IMR-90 (cell line): ENCODE measurements around the gene HMX3. TPM values are rescaled to one million over a fixed set of nuclear protein-coding genes. Genes with fewer than 3 reads are reported as not detected.

ENCODE experiments used
- ATAC-seq: fragments of 200-7000 bp; cut with Tn5 transposase; 2 replicates; pipeline ENCODE4 v1.9.1; 2020; ENCODE audit warnings: low read depth, mild to moderate bottlenecking, moderate library complexity
- BruUV-seq: library from RNA; stranded (reverse); fragments of 400-500 nt; replicated peaks from 2 replicates; lab custom pipeline; 2021; lab: Mats Ljungman, UMichigan
- CTCF ChIA-PET: fragments of 300-600 bp; formaldehyde crosslinking; extraction: SDS; loops from one replicate; lab custom pipeline; 2021; ENCODE audit warnings: antibody characterized with exemption; lab: Yijun Ruan, JAX
- POLR2A ChIA-PET: fragments of 300-600 bp; sonication (Branson Sonifier 250); formaldehyde crosslinking; loops from one replicate; lab custom pipeline; 2022; ENCODE audit warnings: antibody characterized with exemption; ENCODE audit not compliant: unreplicated experiment; lab: Charles Lee
- DNase-seq: peaks from one replicate; pipeline ENCODE4 v3.0.0; 2013
- H2AFZ ChIP-seq: replicated peaks from 2 replicates; pipeline ENCODE3; 2013; ENCODE audit warnings: low read length, mild to moderate bottlenecking; ENCODE audit not compliant: poor library complexity
- H2AK5ac ChIP-seq: 2 replicates; pipeline ENCODE4 v1.6.1; 2013; ENCODE audit warnings: low read depth, low read length, inconsistent platforms
- H2AK9ac ChIP-seq: replicated peaks from 2 replicates; pipeline ENCODE3; 2013; ENCODE audit warnings: mild to moderate bottlenecking, low read depth, low read length, moderate library complexity; ENCODE audit not compliant: poor library complexity
- H2BK120ac ChIP-seq: 2 replicates; pipeline ENCODE4 v1.6.1; 2013; ENCODE audit warnings: low read depth, low read length, inconsistent platforms
- H2BK15ac ChIP-seq: 3 replicates; pipeline ENCODE4 v1.6.1; 2013; ENCODE audit warnings: low read depth, low read length, inconsistent platforms
- H2BK20ac ChIP-seq: 2 replicates; pipeline ENCODE4 v1.6.1; 2013; ENCODE audit warnings: low read depth, mild to moderate bottlenecking, inconsistent platforms, low read length, moderate library complexity
- H2BK5ac ChIP-seq: 2 replicates; pipeline ENCODE4 v1.6.1; 2013; ENCODE audit warnings: mild to moderate bottlenecking, low read depth, low read length, inconsistent platforms; ENCODE audit not compliant: poor library complexity, severe bottlenecking
- H3K14ac ChIP-seq: replicated peaks from 2 replicates; pipeline ENCODE4 v1.6.1; 2013; ENCODE audit warnings: low read depth, low read length, inconsistent platforms
- H3K18ac ChIP-seq: 2 replicates; pipeline ENCODE4 v1.6.1; 2013; ENCODE audit warnings: low read depth, low read length, control low read depth
- H3K23ac ChIP-seq: 2 replicates; pipeline ENCODE4 v1.6.1; 2013; ENCODE audit warnings: low read depth, low read length, inconsistent platforms
- H3K27ac ChIP-seq: 2 replicates; pipeline ENCODE4 v1.5.1; 2013; ENCODE audit warnings: mild to moderate bottlenecking, control low read depth, low read length; ENCODE audit not compliant: insufficient read depth
- H3K27me3 ChIP-seq: 2 replicates; pipeline ENCODE4 v1.6.1; 2013; ENCODE audit warnings: low read length; ENCODE audit not compliant: control insufficient read depth, insufficient read depth
- H3K36me3 ChIP-seq: 2 replicates; pipeline ENCODE4 v1.6.1; 2013; ENCODE audit warnings: low read length, mixed read lengths; ENCODE audit not compliant: control insufficient read depth, insufficient read depth
- H3K4ac ChIP-seq: 2 replicates; pipeline ENCODE4 v1.6.1; 2013; ENCODE audit warnings: low read depth, low read length, inconsistent platforms
- H3K4me1 ChIP-seq: 2 replicates; pipeline ENCODE4 v1.6.1; 2013; ENCODE audit warnings: low read length, mixed read lengths; ENCODE audit not compliant: control insufficient read depth, insufficient read depth
- H3K4me2 ChIP-seq: 2 replicates; pipeline ENCODE4 v1.6.1; 2013; ENCODE audit warnings: low read depth, mild to moderate bottlenecking, control low read depth, low read length, moderate library complexity
- H3K4me3 ChIP-seq: 2 replicates; pipeline ENCODE4 v1.5.1; 2013; ENCODE audit warnings: low read depth, mild to moderate bottlenecking, control low read depth, low read length, moderate library complexity; ENCODE audit not compliant: insufficient read depth
- H3K56ac ChIP-seq: 2 replicates; pipeline ENCODE4 v1.6.1; 2013; ENCODE audit warnings: low read length, inconsistent platforms; ENCODE audit not compliant: insufficient read depth; ENCODE audit errors: extremely low read depth
- H3K79me1 ChIP-seq, 2 experiments: 2 replicates each; pipeline ENCODE4 v1.6.1; 2013; ENCODE audit warnings: low read length in 2 of 2, inconsistent platforms in 1 of 2, low read depth in 1 of 2
- H3K9ac ChIP-seq: 2 replicates; pipeline ENCODE4 v1.6.1; 2013; ENCODE audit warnings: low read depth, low read length, control low read depth
- H3K9me1 ChIP-seq: 2 replicates; pipeline ENCODE4 v1.6.1; 2013; ENCODE audit warnings: low read length, inconsistent platforms; ENCODE audit not compliant: insufficient read depth
- H3K9me3 ChIP-seq: 2 replicates; pipeline ENCODE4 v1.6.1; 2013; ENCODE audit warnings: low read length; ENCODE audit not compliant: control insufficient read depth, insufficient read depth
- H4K20me1 ChIP-seq: 2 replicates; pipeline ENCODE4 v1.6.1; 2013; ENCODE audit warnings: low read length, inconsistent platforms; ENCODE audit not compliant: insufficient read depth
- H4K5ac ChIP-seq: 2 replicates; pipeline ENCODE4 v1.6.1; 2013; ENCODE audit warnings: mild to moderate bottlenecking, low read depth, low read length, control low read depth
- H4K8ac ChIP-seq, 2 experiments: 2 replicates each; pipeline ENCODE4 v1.6.1; 2013; ENCODE audit warnings: low read depth in 2 of 2, low read length in 2 of 2, control low read depth in 1 of 2, inconsistent platforms in 1 of 2
- H4K91ac ChIP-seq: 2 replicates; pipeline ENCODE4 v1.6.1; 2013; ENCODE audit warnings: low read depth, low read length, inconsistent platforms; ENCODE audit not compliant: insufficient read depth
- BHLHE40 ChIP-seq: fragments of 150-350 bp; IDR thresholded peaks from 2 replicates; pipeline ENCODE4 v1.6.1; 2016; ENCODE audit warnings: mild to moderate bottlenecking, low read depth, low read length
- CTCF ChIP-seq: conservative IDR thresholded peaks from 2 replicates; pipeline ENCODE4 v1.5.1; 2012; ENCODE audit warnings: mild to moderate bottlenecking, low read depth, low read length, improper control_type of control experiment
- FOS ChIP-seq: fragments of 150-350 bp; IDR thresholded peaks from 2 replicates; pipeline ENCODE4 v1.6.1; 2016; ENCODE audit warnings: low read depth, low read length
- MAFK ChIP-seq: IDR thresholded peaks from 2 replicates; pipeline ENCODE4 v1.6.1; 2012; ENCODE audit warnings: low read depth, low read length, improper control_type of control experiment
- MAZ ChIP-seq: IDR thresholded peaks from 2 replicates; pipeline ENCODE4 v1.6.1; 2012; ENCODE audit warnings: low read depth, mild to moderate bottlenecking, low read length, improper control_type of control experiment, moderate library complexity, borderline replicate concordance
- MXI1 ChIP-seq: IDR thresholded peaks from 2 replicates; pipeline ENCODE4 v1.6.1; 2012; ENCODE audit warnings: low read depth, mild to moderate bottlenecking, low read length, moderate library complexity, borderline replicate concordance
- NFE2L2 ChIP-seq: fragments of 150-350 bp; IDR thresholded peaks from 2 replicates; pipeline ENCODE4 v1.6.1; 2016; ENCODE audit warnings: low read depth, mild to moderate bottlenecking, low read length
- SMC3 ChIP-seq: fragments of 150-350 bp; IDR thresholded peaks from 2 replicates; pipeline ENCODE4 v1.6.1; 2016; ENCODE audit warnings: low read depth, mild to moderate bottlenecking, antibody characterized with exemption, low read length, moderate library complexity
- WGBS, 2 experiments: methylation state at CpG; one replicate each; pipeline versions ENCODE4 v1.1.5 to v1.1.7; 2013; ENCODE audit warnings: missing lambda C conversion rate in 2 of 2; ENCODE audit not compliant: insufficient read length in 1 of 2; ENCODE audit errors: extremely low coverage in 2 of 2; 5-methylcytosine and 5-hydroxymethylcytosine counted together
- dilution Hi-C: fragments of 300-500 bp; cut with HindIII; formaldehyde crosslinking; loops from one replicate; pipeline ENCODE4 v1.14.3; 2018; ENCODE audit warnings: low sequenced_read_pairs; ENCODE audit not compliant: unreplicated experiment
- in situ Hi-C: fragments of 300-500 bp; cut with MboI; formaldehyde crosslinking; loops from 3 replicates; pipeline ENCODE4 v1.14.3; 2019; ENCODE audit warnings: low sequenced_read_pairs, inconsistent platforms, mixed read lengths
- intact Hi-C: fragments of 100-400 bp; cut with micrococcal nuclease; formaldehyde crosslinking; loops from 2 replicates; pipeline ENCODE4 v1.10.0; 2022
- polyA plus RNA-seq, 3 experiments: library from polyadenylated mRNA; depleted of rRNA; stranded (reverse); fragments of >200 nt; gene quantifications; 2 replicates each; pipeline ENCODE4 v1.2.3, GENCODE V29; 2012; ENCODE audit warnings: low replicate concordance in 1 of 3
- total RNA-seq: library from RNA; depleted of rRNA; stranded (reverse); fragments of >200 nt; gene quantifications from 2 replicates; pipeline ENCODE4 v1.2.3, GENCODE V29; 2012
- TF ChIP-seq, protein P1 (sequence below): fragments of 150-350 bp; IDR thresholded peaks from 2 replicates; pipeline ENCODE4 v1.6.1; 2017; ENCODE audit warnings: mild to moderate bottlenecking, antibody characterized with exemption, low read length, low read depth
- TF ChIP-seq, protein P2 (sequence below): fragments of 150-350 bp; IDR thresholded peaks from 2 replicates; pipeline ENCODE4 v1.6.1; 2016; ENCODE audit warnings: low read depth, mild to moderate bottlenecking, low read length, moderate library complexity, borderline replicate concordance

Gene HMX3
- total and polyA plus RNA-seq, 2 of the 4 experiments (the other 2 are of a cell fraction): not detected

GRCh38 chr10:123148414-123149161 lies 12.8 kb downstream of the HMX3 start:
- Histone ChIP-seq H2AK5ac (no peak overlapping the region), H2BK20ac (no peak overlapping the region), H3K4me3 (no peak overlapping the region), H3K9me3 (peaks cover 7% of the 10 kb centered on the region), H3K27ac (no peak overlapping the region), H4K5ac (no peak overlapping the region), H4K8ac (no peak overlapping the region), H2BK15ac (no peak overlapping the region), H3K9me1 (no peaks in the 10 kb centered on the region; the same call in 1 of the 2 replicates), H2AFZ (no peak overlapping the region), H3K4me2 (no peak overlapping the region), H2AK9ac (no peak overlapping the region), H4K91ac (no peak overlapping the region), H3K4me1 (no peaks in the 10 kb centered on the region; the same call in 1 of the 2 replicates), H3K27me3 (peaks cover 85% of the 10 kb centered on the region), H3K23ac (no peak overlapping the region), H3K79me1 (no peaks in the 10 kb centered on the region), H3K56ac (no peak overlapping the region), H3K18ac (no peak overlapping the region), H3K14ac (no peak overlapping the region), H3K9ac (no peak overlapping the region), H4K20me1 (0 out of 2 replicates have a peak, but pooled peaks cover 3% of the 10 kb centered on the region), H2BK5ac (no peak overlapping the region), H3K4ac (no peak overlapping the region), H3K36me3 (no peaks in the 10 kb centered on the region), H2BK120ac (no peak overlapping the region)
- BruUV-seq: no TSS peak
- in situ Hi-C loops (loop anchor here (25.0 kb wide), 1 partner anchor 1239 kb away; no protein-coding TSS in a partner anchor), intact Hi-C loops (no loop called here), dilution Hi-C loops (no loop called here)
- DNase-seq (no peak), ATAC-seq (no peak; the same call in 1 of the 2 replicates)
- no peak for TF ChIP-seq FOS
- TF ChIP-seq BHLHE40: no peak
- TF ChIP-seq SMC3: no peak
- TF ChIP-seq, protein P1, sequence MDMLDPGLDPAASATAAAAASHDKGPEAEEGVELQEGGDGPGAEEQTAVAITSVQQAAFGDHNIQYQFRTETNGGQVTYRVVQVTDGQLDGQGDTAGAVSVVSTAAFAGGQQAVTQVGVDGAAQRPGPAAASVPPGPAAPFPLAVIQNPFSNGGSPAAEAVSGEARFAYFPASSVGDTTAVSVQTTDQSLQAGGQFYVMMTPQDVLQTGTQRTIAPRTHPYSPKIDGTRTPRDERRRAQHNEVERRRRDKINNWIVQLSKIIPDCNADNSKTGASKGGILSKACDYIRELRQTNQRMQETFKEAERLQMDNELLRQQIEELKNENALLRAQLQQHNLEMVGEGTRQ: no peak
- no peak for TF ChIP-seq CTCF
- TF ChIP-seq MAFK: no peak
- TF ChIP-seq, protein P2, sequence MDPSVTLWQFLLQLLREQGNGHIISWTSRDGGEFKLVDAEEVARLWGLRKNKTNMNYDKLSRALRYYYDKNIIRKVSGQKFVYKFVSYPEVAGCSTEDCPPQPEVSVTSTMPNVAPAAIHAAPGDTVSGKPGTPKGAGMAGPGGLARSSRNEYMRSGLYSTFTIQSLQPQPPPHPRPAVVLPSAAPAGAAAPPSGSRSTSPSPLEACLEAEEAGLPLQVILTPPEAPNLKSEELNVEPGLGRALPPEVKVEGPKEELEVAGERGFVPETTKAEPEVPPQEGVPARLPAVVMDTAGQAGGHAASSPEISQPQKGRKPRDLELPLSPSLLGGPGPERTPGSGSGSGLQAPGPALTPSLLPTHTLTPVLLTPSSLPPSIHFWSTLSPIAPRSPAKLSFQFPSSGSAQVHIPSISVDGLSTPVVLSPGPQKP: no peak
- TF ChIP-seq NFE2L2: no peak
- no peak for TF ChIP-seq MXI1
- no peak for TF ChIP-seq MAZ
- ChIA-PET POLR2A (no interaction called here), CTCF (no interaction called here)
- WGBS, 2 experiments: 2% methylated on average over 9 of the region's 55 CpGs; no CpG with 5 or more reads in 1 of the 2 experiments
